Muscle of back (tissue), 11 donors: Measurements from ENCODE around the gene RUSC1. TPM values are rescaled to one million over a fixed set of nuclear protein-coding genes. Genes with fewer than 3 reads are reported as not detected.
"Not testable (repeated sequence)": the region's sequence is repeated elsewhere in the genome, so short reads cannot be mapped to it uniquely, and the experiment has no call there.

Experiments
- DNase-seq, 3 donors: peaks; one replicate each; pipeline versions ENCODE4 v3.0.0 to v3.0.0-alpha.2; 2013
- polyA plus RNA-seq, 10 donors: library from polyadenylated mRNA; unstranded; fragments of 120-200 nt; gene quantifications; one replicate each; pipeline ENCODE4 v1.2.1, GENCODE V29; 2013; ENCODE audit not compliant: insufficient read length in 10 of 10

RUSC1 gene
- polyA plus RNA-seq, 10 donors, result 20.5 to 30.4 (median 26.7) TPM

- DNase-seq, result peak; percentile 12 to 62 (median 29)
These were observed 1.2 kb downstream of the RUSC1 start for GRCh38 chr1:155321639-155322503.

- peak; percentile 13 to 76 (median 55) for DNase-seq
These were observed 1.9 kb downstream of the RUSC1 start for GRCh38 chr1:155322571-155322952.

GRCh38 chr1:155322953-155323728, 2.4 kb downstream of the RUSC1 start:
- DNase-seq, result peak; percentile 91 to 97 (median 93)

DNA sequence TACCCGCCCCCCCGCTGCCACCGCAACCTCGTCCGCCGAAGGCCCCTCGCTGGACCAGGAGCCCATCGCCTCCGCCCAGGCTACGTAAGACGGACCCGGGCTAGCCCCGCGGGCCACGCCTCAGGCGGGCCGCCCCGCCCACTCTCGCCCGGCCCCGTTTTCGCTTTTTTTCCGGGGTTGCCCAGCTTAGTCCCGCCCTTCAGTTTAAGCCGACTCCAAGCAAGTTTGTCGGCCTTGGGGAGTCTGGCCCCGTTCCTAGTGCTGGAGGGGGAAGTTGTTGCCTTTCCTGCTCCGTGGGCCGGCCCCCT, 3.0 kb downstream of the RUSC1 start:
- DNase-seq, result peak; percentile 92 to 98 (median 95)

DNA sequence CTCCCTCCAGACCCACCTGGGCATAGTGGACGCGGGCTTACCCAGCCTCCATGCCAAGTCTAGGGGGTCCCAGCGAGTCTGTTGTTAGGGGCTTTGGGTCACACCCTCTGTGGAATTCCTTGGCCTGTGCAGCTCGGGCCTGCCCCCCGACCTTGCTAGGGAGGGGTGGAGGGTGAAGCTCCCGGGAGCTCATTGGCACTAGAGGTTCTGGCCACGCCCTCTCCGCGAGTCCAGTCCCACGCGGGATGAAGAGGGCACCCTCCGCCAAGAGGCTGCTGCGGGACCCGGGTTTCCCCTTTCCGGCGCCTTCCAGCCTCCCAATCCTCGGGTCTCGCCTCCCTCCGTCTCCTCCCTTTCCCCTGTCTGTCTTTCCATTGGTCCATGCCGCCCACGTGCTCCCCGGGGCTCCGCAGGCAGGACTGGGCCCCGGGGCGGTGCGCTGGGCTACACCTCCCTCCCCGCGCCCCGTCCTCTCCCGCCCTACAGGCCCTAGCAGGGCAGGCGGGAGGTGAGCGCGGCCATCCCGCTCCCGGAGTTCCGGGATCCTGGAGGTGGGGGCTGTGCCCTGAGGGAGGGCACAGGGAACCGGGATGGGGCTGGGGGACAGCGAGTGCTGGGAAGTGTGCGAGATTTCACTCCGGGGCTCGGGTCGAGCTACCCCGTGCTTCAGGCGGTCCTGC, 3.5 kb downstream of the RUSC1 start:
- DNase-seq, result peak; percentile 95 to 98 (median 96)

DNA sequence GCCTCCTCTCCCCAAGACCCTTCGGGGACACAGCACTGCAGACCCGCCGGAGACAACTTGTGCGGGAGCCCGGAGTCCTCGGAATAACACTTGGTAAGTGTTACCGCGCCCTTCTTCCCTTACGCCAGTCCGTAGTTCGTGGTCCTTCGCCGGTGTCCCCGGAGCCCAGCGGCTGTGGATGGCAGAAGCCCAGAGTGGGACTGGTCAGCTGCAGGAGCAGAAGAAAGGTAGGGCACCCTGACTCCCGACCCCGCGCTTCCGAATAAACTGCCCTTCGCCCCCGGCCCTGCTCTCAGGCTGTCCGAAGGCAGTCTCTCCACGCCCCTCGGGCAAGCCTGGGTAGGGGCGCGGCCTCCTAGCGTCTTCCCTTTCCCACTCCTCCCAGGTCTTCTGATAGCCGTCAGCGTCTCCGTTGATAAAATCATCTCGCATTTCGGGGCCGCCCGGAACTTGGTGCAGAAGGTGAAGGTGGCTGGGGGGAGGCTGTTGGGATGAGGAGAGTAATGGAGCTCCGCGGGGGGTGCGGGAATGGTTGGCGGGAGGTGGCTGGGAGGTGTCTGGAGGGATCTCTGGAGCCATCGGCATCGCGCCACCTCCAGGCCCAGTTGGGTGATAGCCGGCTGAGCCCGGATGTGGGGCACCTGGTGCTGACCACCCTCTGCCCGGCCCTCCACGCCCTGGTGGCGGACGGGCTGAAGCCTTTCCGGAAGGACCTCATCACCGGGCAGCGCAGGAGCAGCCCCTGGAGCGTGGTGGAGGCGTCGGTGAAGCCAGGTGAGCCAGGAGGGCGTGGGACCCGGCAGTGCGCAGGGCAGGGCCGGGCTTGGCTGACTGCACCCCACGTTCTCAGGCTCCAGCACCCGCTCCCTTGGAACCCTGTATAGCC, 4.3 kb downstream of the RUSC1 start:
- peak in 1 of 3 donors; percentile 21 for DNase-seq

- no peak for DNase-seq
These were observed 4.9 kb downstream of the RUSC1 start for GRCh38 chr1:155325603-155325893.

GRCh38 chr1:155326020-155326526, 5.4 kb downstream of the RUSC1 start:
- DNase-seq, result no peak

- DNase-seq, result no peak
These were observed 5.9 kb downstream of the RUSC1 start for GRCh38 chr1:155326631-155327037.

DNA sequence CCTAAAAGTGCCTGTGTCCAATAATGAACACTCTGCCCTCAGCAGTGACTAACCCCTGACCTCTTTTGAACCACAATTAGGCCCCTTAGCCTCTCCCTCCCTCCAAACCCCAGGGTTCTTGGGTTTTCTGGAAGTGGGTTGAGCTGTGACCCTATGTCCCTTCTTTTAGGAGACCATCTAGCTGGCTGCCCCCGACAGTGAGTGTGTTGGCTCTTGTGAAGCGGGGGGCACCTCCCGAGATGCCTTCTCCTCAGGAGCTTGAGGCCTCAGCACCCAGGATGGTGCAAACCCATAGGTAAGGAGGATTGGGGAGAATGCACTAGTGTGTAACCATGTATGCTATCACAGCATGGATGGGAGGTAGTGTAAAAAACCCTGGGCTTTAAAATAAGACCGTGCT, 7.3 kb downstream of the RUSC1 start:
- no peak for DNase-seq

- DNase-seq, result not testable (repeated sequence)
These were observed 8.2 kb downstream of the RUSC1 start for GRCh38 chr1:155328856-155329255.

- DNase-seq, result no peak
These were observed 9.4 kb downstream of the RUSC1 start for GRCh38 chr1:155329980-155330598.

DNA sequence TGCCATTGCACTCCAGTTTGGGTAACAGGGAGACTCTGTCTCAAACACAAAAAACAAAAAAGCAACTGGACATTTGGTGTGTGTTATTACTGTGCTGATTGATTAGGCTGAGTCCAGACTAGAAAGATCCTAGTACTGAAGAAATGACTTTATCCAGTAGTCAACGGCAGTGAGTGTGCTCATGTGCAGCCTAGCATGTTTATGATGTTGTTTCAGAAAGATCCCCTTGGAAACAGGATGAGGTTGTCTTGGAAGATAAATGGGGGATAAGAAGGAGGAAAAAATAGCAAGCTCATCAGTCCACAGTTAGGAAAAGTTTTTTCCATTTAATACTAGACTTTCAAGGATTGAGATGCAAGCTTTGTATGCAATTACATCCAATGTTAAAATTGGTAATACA, 14.3 kb downstream of the RUSC1 start:
- no peak for DNase-seq

GRCh38 chr1:155339515-155340097, 18.9 kb downstream of the RUSC1 start:
- DNase-seq, result no peak

DNA sequence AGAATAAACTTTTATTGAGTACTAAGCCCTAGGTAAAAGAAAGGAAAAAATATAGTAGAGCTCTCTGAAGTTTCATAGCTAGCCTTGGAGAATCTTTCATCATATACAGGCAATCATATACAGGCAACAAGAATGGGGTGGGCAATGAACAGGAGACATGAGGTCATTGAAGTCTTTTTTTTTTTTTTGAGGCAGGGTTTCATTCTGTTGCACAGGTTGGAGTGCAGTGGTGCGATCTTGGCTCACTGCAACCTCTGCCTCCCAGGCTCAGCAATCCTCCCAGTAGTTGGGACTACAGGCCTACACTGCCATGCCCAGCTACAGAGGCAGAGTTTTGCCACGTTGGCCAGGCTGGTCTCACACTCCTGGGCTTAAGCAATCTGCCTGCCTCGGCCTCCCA, 22.1 kb downstream of the RUSC1 start:
- no peak for DNase-seq

- DNase-seq, result peak in 2 of 3 donors; percentile 28 to 29
These were observed 31.9 kb downstream of the RUSC1 start for GRCh38 chr1:155352631-155353030.

DNA sequence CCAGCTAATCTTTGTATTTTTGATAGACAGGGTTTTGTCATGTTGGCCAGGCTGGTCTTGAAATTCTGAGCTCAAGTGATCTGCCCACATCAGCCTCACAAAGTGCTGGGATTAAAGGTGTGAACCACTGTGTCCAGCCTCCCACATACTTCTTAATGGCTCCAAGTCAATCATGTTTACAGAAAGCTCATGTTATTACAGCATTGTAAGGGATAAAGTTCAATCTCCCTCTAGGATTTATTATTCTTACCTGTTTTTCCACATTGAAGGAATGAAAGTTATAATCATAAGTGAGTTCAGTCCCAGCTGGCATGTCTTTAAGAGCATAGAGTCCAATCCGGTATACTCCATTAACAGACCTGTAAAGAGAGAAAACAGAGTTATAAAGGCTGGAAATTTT, 39.4 kb downstream of the RUSC1 start:
- no peak for DNase-seq

- DNase-seq, result peak in 1 of 3 donors; percentile 15
These were observed 58.5 kb downstream of the RUSC1 start for GRCh38 chr1:155379180-155379579.

DNA sequence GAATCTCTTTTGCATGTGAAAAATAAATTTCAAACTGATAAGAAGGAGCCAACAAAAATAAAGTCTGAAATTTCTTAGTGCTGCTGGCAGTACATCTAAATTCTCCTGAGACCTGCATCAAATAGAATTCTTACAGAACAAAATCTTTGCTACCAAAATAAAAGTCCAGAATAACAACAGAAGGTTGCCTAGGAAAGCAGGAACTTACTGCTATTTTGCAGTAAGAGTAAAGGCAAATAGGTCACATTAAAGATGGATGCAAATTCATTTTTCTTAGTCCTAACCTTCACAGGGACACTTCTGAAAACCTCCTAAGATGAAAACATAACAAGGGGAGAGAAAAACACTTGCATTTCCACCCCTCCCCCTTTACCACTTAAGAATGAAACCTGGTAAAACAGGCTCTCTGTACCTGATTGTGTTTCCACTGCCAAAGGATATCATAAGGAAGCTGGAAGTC, 59.0 kb downstream of the RUSC1 start:
- DNase-seq, result peak; percentile 65 to 89 (median 76)
